A549 (cell line): ENCODE data around the gene KCNH2. TPM values are rescaled to one million over a fixed set of nuclear protein-coding genes. Genes with fewer than 3 reads are reported as not detected.
A peak's percentile ranks its signal among the peaks of the same experiment; 100 is the strongest.

Experiments
- ATAC-seq, 2 experiments: fragments of 200-7000 bp in 1 of 2; fragments of >200 bp in 1 of 2; cut with Nextera tagmentation in 1 of 2; cut with Tn5 transposase in 1 of 2; 3 replicates each; pipeline versions ENCODE4 v1.8.0 to v1.9.1; 2018 to 2020; ENCODE audit warnings: mild to moderate bottlenecking in 1 of 2, moderate library complexity in 1 of 2
- CTCF ChIA-PET: fragments of 300-600 bp; sonication (Branson Sonifier 250); formaldehyde crosslinking; extraction: SDS; loops from one replicate; lab custom pipeline; 2021; ENCODE audit warnings: antibody characterized with exemption, inconsistent platforms; lab: Yijun Ruan, JAX
- POLR2A ChIA-PET: fragments of 350-600 bp; formaldehyde crosslinking; extraction: SDS; loops from one replicate; lab custom pipeline; 2021; ENCODE audit warnings: antibody characterized with exemption, inconsistent platforms; lab: Yijun Ruan, JAX
- DNase-seq, 2 experiments: peaks; one replicate each; pipeline versions ENCODE4 v3.0.0 to v3.0.0-alpha.2; 2011 to 2016; ENCODE audit warnings: low read depth in 1 of 2, low spot score in 1 of 2
- FAIRE-seq: peaks from 2 replicates; lab custom pipeline; 2011; peaks lifted over from hg19 to GRCh38; lab: Jason Lieb, UNC
- H3K27ac ChIP-seq, 2 experiments: fragments of >200 bp; sonication (Bioruptor Twin); formaldehyde crosslinking; 3 replicates each; pipeline ENCODE4 v1.5.1; 2016 to 2017
- H3K4me1 ChIP-seq: fragments of >200 bp; sonication (Bioruptor Twin); formaldehyde crosslinking; 3 replicates; pipeline ENCODE4 v1.6.1; 2016
- H3K4me2 ChIP-seq: fragments of >200 bp; sonication (Bioruptor Twin); formaldehyde crosslinking; 3 replicates; pipeline ENCODE4 v1.6.1; 2016
- H3K4me3 ChIP-seq: fragments of >200 bp; sonication (Bioruptor Twin); formaldehyde crosslinking; 3 replicates; pipeline ENCODE4 v1.5.1; 2016
- H3K9me3 ChIP-seq: fragments of >200 bp; sonication (Bioruptor Twin); formaldehyde crosslinking; 3 replicates; pipeline ENCODE4 v1.6.1; 2016
- BCL3 ChIP-seq: fragments of >200 bp; sonication (Bioruptor Twin); formaldehyde crosslinking; IDR thresholded peaks from 3 replicates; pipeline ENCODE4 v1.6.1; 2016
- BHLHE40 ChIP-seq: IDR thresholded peaks from 2 replicates; pipeline ENCODE4 v1.6.1; 2012; ENCODE audit warnings: low read depth, low read length, inconsistent platforms
- CBX2 ChIP-seq: fragments of 200-600 bp; sonication (generic); IDR thresholded peaks from 2 replicates; pipeline ENCODE4 v1.6.1; 2016; ENCODE audit warnings: low read depth, mild to moderate bottlenecking, borderline replicate concordance
- CTCF ChIP-seq: fragments of >200 bp; sonication (Bioruptor Twin); formaldehyde crosslinking; IDR thresholded peaks from 3 replicates; pipeline ENCODE4 v1.5.1; 2016
- E2F6 ChIP-seq: IDR thresholded peaks from 2 replicates; pipeline ENCODE4 v1.6.1; 2012; ENCODE audit warnings: low read depth, borderline replicate concordance
- EHF ChIP-seq: fragments of 250-450 bp; sonication (Bioruptor Pico); IDR thresholded peaks from 2 replicates; pipeline ENCODE4 v1.5.0; 2020; ENCODE audit warnings: mild to moderate bottlenecking
- EHMT2 ChIP-seq: fragments of 200-600 bp; sonication (generic); IDR thresholded peaks from 2 replicates; pipeline ENCODE4 v1.6.1; 2016; ENCODE audit warnings: antibody characterized with exemption, low read depth, mild to moderate bottlenecking, moderate library complexity
- ELK1 ChIP-seq: fragments of 150-350 bp; IDR thresholded peaks from 2 replicates; pipeline ENCODE4 v1.6.1; 2014; ENCODE audit warnings: low read depth, mild to moderate bottlenecking, low read length
- EP300 ChIP-seq, 2 experiments: fragments of >200 bp; sonication (Bioruptor Twin); formaldehyde crosslinking; IDR thresholded peaks; 2 replicates in 1 of 2; 3 replicates in 1 of 2; pipeline ENCODE4 v1.6.1; 2016 to 2017
- HOXA7 ChIP-seq: fragments of 250-450 bp; sonication (Bioruptor Pico); IDR thresholded peaks from 2 replicates; pipeline ENCODE4 v1.5.0; 2020; ENCODE audit warnings: mild to moderate bottlenecking, moderate library complexity
- JUNB ChIP-seq: fragments of >200 bp; sonication (Bioruptor Twin); formaldehyde crosslinking; IDR thresholded peaks from 2 replicates; pipeline ENCODE4 v1.6.1; 2016
- KDM1A ChIP-seq: fragments of 200-600 bp; sonication (generic); IDR thresholded peaks from 2 replicates; pipeline ENCODE4 v1.6.1; 2016; ENCODE audit warnings: low read depth, mild to moderate bottlenecking
- KDM5A ChIP-seq: fragments of 200-600 bp; sonication (generic); IDR thresholded peaks from 2 replicates; pipeline ENCODE4 v1.6.1; 2016; ENCODE audit warnings: antibody characterized with exemption, mild to moderate bottlenecking
- MAX ChIP-seq: IDR thresholded peaks from 2 replicates; pipeline ENCODE4 v1.6.1; 2012
- MAZ ChIP-seq: fragments of 150-350 bp; IDR thresholded peaks from 2 replicates; pipeline ENCODE4 v1.6.1; 2014; ENCODE audit warnings: antibody characterized with exemption, low read depth, low read length, borderline replicate concordance
- NPAS2 ChIP-seq: fragments of 250-450 bp; sonication (Bioruptor Pico); IDR thresholded peaks from 2 replicates; pipeline ENCODE4 v1.8.0; 2022; ENCODE audit warnings: mild to moderate bottlenecking, moderate library complexity, borderline replicate concordance
- PHF8 ChIP-seq: fragments of 200-600 bp; sonication (generic); IDR thresholded peaks from 2 replicates; pipeline ENCODE4 v1.6.1; 2016; ENCODE audit warnings: low read depth, mild to moderate bottlenecking, antibody characterized with exemption, moderate library complexity, borderline replicate concordance
- POLR2A ChIP-seq: IDR thresholded peaks from 2 replicates; pipeline ENCODE4 v1.6.1; 2012; ENCODE audit warnings: mild to moderate bottlenecking, low read length
- RAD21 ChIP-seq, 2 experiments: fragments of >200 bp in 1 of 2; sonication (Bioruptor Twin) in 1 of 2; formaldehyde crosslinking in 1 of 2; IDR thresholded peaks in 1 of 2; conservative IDR thresholded peaks in 1 of 2; 2 replicates in 1 of 2; 3 replicates in 1 of 2; pipeline ENCODE4 v1.6.1; 2012 to 2018; ENCODE audit warnings: inconsistent platforms in 1 of 2
- REST ChIP-seq: fragments of 200-600 bp; sonication (generic); IDR thresholded peaks from 2 replicates; pipeline ENCODE4 v1.6.1; 2016; ENCODE audit warnings: antibody characterized with exemption, mild to moderate bottlenecking, moderate library complexity
- RNF2 ChIP-seq: fragments of 200-600 bp; sonication (generic); IDR thresholded peaks from 2 replicates; pipeline ENCODE4 v1.6.1; 2016; ENCODE audit warnings: low read depth, mild to moderate bottlenecking, antibody characterized with exemption, moderate library complexity, borderline replicate concordance
- SMC3 ChIP-seq: fragments of >200 bp; sonication (Bioruptor Twin); formaldehyde crosslinking; IDR thresholded peaks from 3 replicates; pipeline ENCODE4 v1.6.1; 2018; ENCODE audit warnings: inconsistent platforms
- TFCP2L1 ChIP-seq: fragments of 250-450 bp; sonication (Bioruptor Pico); IDR thresholded peaks from 2 replicates; pipeline ENCODE4 v1.5.0; 2021; ENCODE audit warnings: mild to moderate bottlenecking
- TP53 ChIP-seq: fragments of 250-450 bp; sonication (Bioruptor Pico); IDR thresholded peaks from 2 replicates; pipeline ENCODE4 v1.5.0; 2021; ENCODE audit warnings: mild to moderate bottlenecking, moderate library complexity
- ZNF302 ChIP-seq: fragments of 250-450 bp; sonication (Bioruptor Pico); IDR thresholded peaks from 2 replicates; pipeline ENCODE4 v1.9.0; 2021; ENCODE audit warnings: inconsistent platforms, mild to moderate bottlenecking, moderate library complexity
- ZSCAN20 ChIP-seq: fragments of 250-450 bp; sonication (Bioruptor Pico); IDR thresholded peaks from 2 replicates; pipeline ENCODE4 v1.8.0; 2022; ENCODE audit warnings: mild to moderate bottlenecking, moderate library complexity
- WGBS: methylation state at CpG from one replicate; pipeline ENCODE4 v1.1.6; 2017; ENCODE audit errors: missing lambda C conversion rate; 5-methylcytosine and 5-hydroxymethylcytosine counted together
- polyA plus RNA-seq, 4 experiments: library from polyadenylated mRNA; depleted of rRNA in 3 of 4; stranded (reverse); fragments of >200 nt; fragmentation: RNase III in 1 of 4; extraction: RNeasy Plus Mini Kit Qiagen cat#74134 plus additional on column Dnase treatment in 1 of 4; gene quantifications; 2 replicates in 3 of 4; 3 replicates in 1 of 4; pipeline ENCODE4 v1.2.3, GENCODE V29; 2011 to 2017

KCNH2 gene
- polyA plus RNA-seq, 2 of the 4 experiments (the other 2 are of a cell fraction): 0.26 to 0.41 TPM

GRCh38 chr7:150974468-150975391 is 3.4 kb downstream of the KCNH2 start:
- WGBS: 7% methylated on average over 17 of the region's 89 CpGs
- TF ChIP-seq RAD21 (conservative IDR thresholded peaks at IDR 0.05 in 1 of 2, IDR thresholded peaks at IDR 0.05 in 1 of 2) (no peak), ELK1 (no peak), KDM1A (no peak), POLR2A (peak; percentile 91), ZSCAN20 (CRISPR knock-in tag) (no peak), EP300 (IDR thresholded peaks at IDR 0.05) (no peak), MAX (peak; percentile 29; the same call in 1 of the 2 replicates), KDM5A (no peak), BHLHE40 (no peak), CTCF (peak; percentile 40), EHF (CRISPR knock-in tag) (no peak), PHF8 (peak; percentile 30; the same call in 1 of the 2 replicates), SMC3 (peak; percentile 21; the same call in 2 of the 3 replicates), CBX2 (no peak), REST (no peak), NPAS2 (CRISPR knock-in tag) (no peak), ZNF302 (CRISPR knock-in tag) (no peak), TP53 (CRISPR knock-in tag) (no peak), TFCP2L1 (CRISPR knock-in tag) (no peak), HOXA7 (CRISPR knock-in tag) (no peak), EHMT2 (no peak), E2F6 (0 out of 2 replicates have a peak, but pooled peaks have one; percentile 35), RNF2 (no peak), BCL3 (0 out of 3 replicates have a peak, but pooled peaks have one; percentile 27), MAZ (no peak), JUNB (no peak)
- H3K4me2 ChIP-seq: peak overlapping the region; percentile 99
- peaks cover 34% of the 10 kb centered on the region for H3K4me1 ChIP-seq
- no peaks in the 10 kb centered on the region for H3K9me3 ChIP-seq
- peak overlapping the region; percentile 83 for H3K4me3 ChIP-seq
- peak; percentile 44 to 71 for DNase-seq
- no peak for FAIRE-seq
- ChIA-PET POLR2A (no interaction called here), CTCF (interaction anchor here (0.6 to 3.1 kb wide), 14 partner anchors 9 to 575 kb away, joined by 3 to 22 read pairs (median 4); no protein-coding TSS in a partner anchor)
- H3K27ac ChIP-seq: peak overlapping the region; percentile 74 to 84
- ATAC-seq: peak; percentile 54 to 77
